ENCODE measurements around the gene LRRC8E.
"Not testable (repeated sequence)": the region's sequence is repeated elsewhere in the genome, so short reads cannot be mapped to it uniquely, and the experiment has no call there.

- TF ChIP-seq, protein P1, sequence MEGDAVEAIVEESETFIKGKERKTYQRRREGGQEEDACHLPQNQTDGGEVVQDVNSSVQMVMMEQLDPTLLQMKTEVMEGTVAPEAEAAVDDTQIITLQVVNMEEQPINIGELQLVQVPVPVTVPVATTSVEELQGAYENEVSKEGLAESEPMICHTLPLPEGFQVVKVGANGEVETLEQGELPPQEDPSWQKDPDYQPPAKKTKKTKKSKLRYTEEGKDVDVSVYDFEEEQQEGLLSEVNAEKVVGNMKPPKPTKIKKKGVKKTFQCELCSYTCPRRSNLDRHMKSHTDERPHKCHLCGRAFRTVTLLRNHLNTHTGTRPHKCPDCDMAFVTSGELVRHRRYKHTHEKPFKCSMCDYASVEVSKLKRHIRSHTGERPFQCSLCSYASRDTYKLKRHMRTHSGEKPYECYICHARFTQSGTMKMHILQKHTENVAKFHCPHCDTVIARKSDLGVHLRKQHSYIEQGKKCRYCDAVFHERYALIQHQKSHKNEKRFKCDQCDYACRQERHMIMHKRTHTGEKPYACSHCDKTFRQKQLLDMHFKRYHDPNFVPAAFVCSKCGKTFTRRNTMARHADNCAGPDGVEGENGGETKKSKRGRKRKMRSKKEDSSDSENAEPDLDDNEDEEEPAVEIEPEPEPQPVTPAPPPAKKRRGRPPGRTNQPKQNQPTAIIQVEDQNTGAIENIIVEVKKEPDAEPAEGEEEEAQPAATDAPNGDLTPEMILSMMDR (IDR thresholded peaks at IDR 0.05), result not testable (repeated sequence)
- TF ChIP-seq POLR2A (IDR thresholded peaks at IDR 0.05), result not testable (repeated sequence)
Measured at GRCh38 chr19:7918062-7918614, 29.8 kb downstream of the LRRC8E start.

Measured in uterus (tissue), 2 donors.